ENCODE measurements around the gene FST. TPM values are rescaled to one million over a fixed set of nuclear protein-coding genes. Genes with fewer than 3 reads are reported as not detected.
A peak's percentile ranks its signal among the peaks of the same experiment; 100 is the strongest.

The FST gene
- total and polyA plus RNA-seq, 2 of the 13 experiments (the other 11 are each of a cell fraction or from before 2014, with no cell fraction given): 38.6 to 136 TPM

GRCh38 chr5:53481887-53482716 lies 1.7 kb downstream of the FST start (continued):
- TF ChIP-seq ARID4A (CRISPR knock-in tag; IDR thresholded peaks at IDR 0.05; ENCODE audit: borderline replicate concordance) (peak; percentile 24; the same call in 1 of the 2 replicates), ZFYVE20 (CRISPR knock-in tag; IDR thresholded peaks at IDR 0.05; ENCODE audit: borderline replicate concordance, low read depth) (no peak), POLR2AphosphoS2 (IDR thresholded peaks at IDR 0.05; ENCODE audit: low read depth, low read length) (no peak), ZNF703 (CRISPR knock-in tag; IDR thresholded peaks at IDR 0.05; ENCODE audit: borderline replicate concordance) (peak; percentile 61; the same call in 1 of the 2 replicates), ZNF512 (CRISPR knock-in tag; IDR thresholded peaks at IDR 0.05) (peak; percentile 87), ZNF18 (CRISPR knock-in tag; IDR thresholded peaks at IDR 0.05; ENCODE audit: insufficient replicate concordance) (no peak), ZFP36 (IDR thresholded peaks at IDR 0.05; ENCODE audit: borderline replicate concordance, low read depth, low read length, partially characterized antibody) (no peak), ZNF101 (CRISPR knock-in tag; IDR thresholded peaks at IDR 0.05; ENCODE audit: borderline replicate concordance, low read depth) (no peak), AFF4 (CRISPR knock-in tag; IDR thresholded peaks at IDR 0.05) (peak; percentile 93), CHD2 (IDR thresholded peaks at IDR 0.05; ENCODE audit: low read depth, low read length) (peak; percentile 54; the same call in 1 of the 2 replicates)

Measured in HepG2 (cell line).